SU-DHL-6 (cell line): Measurements from ENCODE around the gene PAWR.

Source experiments
- H2AFZ ChIP-seq: fragments of 200-600 bp; sonication (generic); 2 replicates; pipeline ENCODE4 v1.6.1; 2014; ENCODE audit warnings: low read depth, mild to moderate bottlenecking, moderate library complexity, mixed read lengths, antibody characterized with exemption, low read length; ENCODE audit not compliant: severe bottlenecking
- H3F3A ChIP-seq: fragments of 200-600 bp; shearing (Covaris generic); 2 replicates; pipeline ENCODE4 v1.6.0; 2016; ENCODE audit warnings: antibody characterized with exemption, mild to moderate bottlenecking; ENCODE audit not compliant: insufficient read depth
- H3K27ac ChIP-seq: fragments of 200-600 bp; sonication (generic); 2 replicates; pipeline ENCODE4 v1.5.1; 2016; ENCODE audit warnings: low read depth, mild to moderate bottlenecking, low read length, moderate library complexity, mixed read lengths
- H3K27me3 ChIP-seq: fragments of 200-600 bp; sonication (generic), shearing (Covaris generic); 2 replicates; pipeline ENCODE4 v1.6.0; 2014; ENCODE audit warnings: mild to moderate bottlenecking, low read length
- H3K36me3 ChIP-seq: fragments of 200-600 bp; sonication (generic); 2 replicates; pipeline ENCODE4 v1.6.1; 2014; ENCODE audit warnings: mild to moderate bottlenecking, low read length, mixed read lengths
- H3K4me2 ChIP-seq: fragments of 300-600, 200-600 bp; shearing (Covaris generic), sonication (generic); 2 replicates; pipeline ENCODE4 v1.6.0; 2014; ENCODE audit warnings: low read length, low read depth, mild to moderate bottlenecking; ENCODE audit not compliant: poor library complexity, severe bottlenecking
- H3K4me3 ChIP-seq: fragments of 200-600 bp; sonication (generic); 2 replicates; pipeline ENCODE4 v1.5.1; 2014; ENCODE audit warnings: antibody characterized with exemption, low read length, mild to moderate bottlenecking, mixed read lengths; ENCODE audit not compliant: insufficient read depth, poor library complexity, severe bottlenecking
- H3K79me2 ChIP-seq: fragments of 200-600 bp; sonication (generic); 2 replicates; pipeline ENCODE4 v1.6.1; 2014; ENCODE audit warnings: mild to moderate bottlenecking, low read length, moderate library complexity; ENCODE audit not compliant: insufficient read depth
- H3K9ac ChIP-seq: fragments of 200-600 bp; sonication (generic); 2 replicates; pipeline ENCODE4 v1.7.0; 2014; ENCODE audit warnings: mild to moderate bottlenecking, low read length
- H3K9me2 ChIP-seq: fragments of 200-600 bp; sonication (generic); replicated peaks from 2 replicates; pipeline ENCODE4 v1.6.1; 2014; ENCODE audit warnings: low read length; ENCODE audit not compliant: insufficient read depth
- H3K9me3 ChIP-seq: fragments of 200-600 bp; sonication (generic); 2 replicates; pipeline ENCODE4 v1.6.1; 2014; ENCODE audit warnings: low read length, mixed read lengths; ENCODE audit not compliant: insufficient read depth
- H4K20me1 ChIP-seq: fragments of 200-600 bp; sonication (generic); 2 replicates; pipeline ENCODE4 v1.6.1; 2014; ENCODE audit warnings: low read depth, mild to moderate bottlenecking, antibody characterized with exemption, low read length, moderate library complexity, mixed read lengths
- CTCF ChIP-seq: fragments of 200-600 bp; sonication (generic); IDR thresholded peaks from one replicate; pipeline ENCODE4 v1.5.1; 2017; ENCODE audit warnings: antibody characterized with exemption, mild to moderate bottlenecking, low read length, moderate library complexity; ENCODE audit not compliant: insufficient read depth, poor library complexity, severe bottlenecking
- EZH2phosphoT487 ChIP-seq: fragments of 200-600 bp; sonication (generic), shearing (Covaris generic); conservative IDR thresholded peaks from 2 replicates; pipeline ENCODE4 v1.6.1; 2018; ENCODE audit warnings: mild to moderate bottlenecking, antibody characterized with exemption, low read length, moderate library complexity, mixed read lengths

The PAWR gene

DNA sequence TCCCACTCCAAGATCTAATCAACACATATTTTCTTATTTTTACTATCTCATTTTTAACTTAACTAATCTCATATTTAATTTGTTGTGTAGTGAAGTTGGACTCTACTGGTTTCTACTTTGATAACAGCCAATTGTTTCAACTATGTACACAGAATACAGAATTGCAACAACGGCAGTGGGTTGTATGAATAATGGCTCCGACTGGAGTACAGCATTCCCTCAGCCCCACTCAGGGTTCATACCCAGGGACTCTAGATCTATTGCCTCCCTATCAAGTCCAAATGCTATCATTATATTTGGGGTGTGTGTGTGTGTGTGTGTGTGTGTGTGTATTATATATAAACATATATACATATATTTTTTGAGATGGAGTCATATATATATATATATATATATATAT, 52.3 kb downstream of the PAWR start:
- H3K4me2 ChIP-seq = no peak overlapping the region
- H3K27ac ChIP-seq = no peak overlapping the region
- no peak for TF ChIP-seq CTCF
- no peak for TF ChIP-seq EZH2phosphoT487
- 0 out of 2 replicates have a peak, but pooled peaks cover 8% of the 10 kb centered on the region for H3F3A ChIP-seq
- no peaks in the 10 kb centered on the region for H3K27me3 ChIP-seq
- peaks cover 19% of the 10 kb centered on the region for H4K20me1 ChIP-seq
- H3K79me2 ChIP-seq = peaks cover 84% of the 10 kb centered on the region
- no peak overlapping the region for H3K9ac ChIP-seq
- H3K4me3 ChIP-seq = no peak overlapping the region
- H2AFZ ChIP-seq = no peak overlapping the region
- no peaks in the 10 kb centered on the region for H3K9me2 ChIP-seq
- no peaks in the 10 kb centered on the region for H3K9me3 ChIP-seq
- no peaks in the 10 kb centered on the region; the same call in 1 of the 2 replicates for H3K36me3 ChIP-seq

DNA sequence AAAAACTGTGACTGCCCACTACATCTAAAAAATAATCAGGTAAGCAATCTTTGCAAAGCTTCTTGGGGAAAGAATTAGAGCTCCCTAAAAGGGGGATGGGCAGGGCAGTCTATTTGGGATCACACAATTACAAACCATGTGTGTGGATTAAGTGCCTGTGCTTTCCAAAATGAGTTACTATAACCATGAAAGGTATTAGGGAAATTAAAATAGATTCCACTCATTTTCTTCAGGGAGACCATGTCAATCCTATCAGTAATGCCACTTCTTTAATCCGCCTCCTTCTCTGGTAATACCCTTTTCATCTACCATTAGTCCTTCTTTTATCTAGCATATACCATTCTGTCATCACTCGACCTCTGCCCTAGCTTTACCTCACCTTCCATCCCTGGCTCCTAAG, 53.7 kb downstream of the PAWR start:
- no peaks in the 10 kb centered on the region for H3K27me3 ChIP-seq
- H3K27ac ChIP-seq = no peak overlapping the region
- H3K36me3 ChIP-seq = no peaks in the 10 kb centered on the region; the same call in 1 of the 2 replicates
- H2AFZ ChIP-seq = no peak overlapping the region
- peaks cover 82% of the 10 kb centered on the region for H3K79me2 ChIP-seq
- no peaks in the 10 kb centered on the region for H3K9me3 ChIP-seq
- H3F3A ChIP-seq = 0 out of 2 replicates have a peak, but pooled peaks cover 8% of the 10 kb centered on the region
- no peak overlapping the region for H3K9ac ChIP-seq
- peaks cover 19% of the 10 kb centered on the region for H4K20me1 ChIP-seq
- H3K4me2 ChIP-seq = no peak overlapping the region
- H3K9me2 ChIP-seq = no peaks in the 10 kb centered on the region
- no peak for TF ChIP-seq CTCF
- TF ChIP-seq EZH2phosphoT487 = no peak
- H3K4me3 ChIP-seq = no peak overlapping the region

DNA sequence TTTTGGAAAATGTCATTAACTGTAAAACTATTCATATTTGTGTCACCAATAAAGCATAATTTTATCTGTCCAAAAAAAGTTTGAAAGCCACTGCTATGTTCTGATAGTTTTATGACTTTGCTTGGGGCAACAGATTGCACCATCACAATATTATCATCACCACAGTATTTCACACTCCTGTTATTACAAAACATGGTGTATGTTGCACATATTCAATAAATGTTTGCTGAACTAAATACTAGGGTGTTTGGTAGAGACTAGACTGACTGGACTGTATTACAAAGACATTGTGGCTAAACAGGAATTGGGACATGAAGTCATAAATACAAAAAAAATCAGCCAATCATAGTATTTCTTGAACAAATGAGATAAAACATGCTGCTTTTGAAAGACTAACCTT, 55.1 kb downstream of the PAWR start:
- no peak for TF ChIP-seq CTCF
- peaks cover 19% of the 10 kb centered on the region for H4K20me1 ChIP-seq
- no peaks in the 10 kb centered on the region for H3K9me3 ChIP-seq
- H3K9me2 ChIP-seq = no peaks in the 10 kb centered on the region
- no peak overlapping the region for H2AFZ ChIP-seq
- H3K4me2 ChIP-seq = no peak overlapping the region
- H3K4me3 ChIP-seq = no peak overlapping the region
- no peak overlapping the region for H3K27ac ChIP-seq
- H3K36me3 ChIP-seq = no peaks in the 10 kb centered on the region; the same call in 1 of the 2 replicates
- 0 out of 2 replicates have a peak, but pooled peaks cover 8% of the 10 kb centered on the region for H3F3A ChIP-seq
- no peaks in the 10 kb centered on the region for H3K27me3 ChIP-seq
- H3K79me2 ChIP-seq = peaks cover 81% of the 10 kb centered on the region
- no peak overlapping the region for H3K9ac ChIP-seq
